Hematopoietic multipotent progenitor cell treated with erythropoietin and hydrocortisone succinate and interleukin-3 and kit ligand, for 15 days (in vitro differentiated cells): ENCODE data around the gene DAZ3.
"Not testable (repeated sequence)": the region's sequence is repeated elsewhere in the genome, so short reads cannot be mapped to it uniquely, and the experiment has no call there.

Experiments
- DNase-seq: peaks from one replicate; pipeline ENCODE4 v3.0.0-alpha.2; 2015; ENCODE audit warnings: low spot score

Gene DAZ3

DNA sequence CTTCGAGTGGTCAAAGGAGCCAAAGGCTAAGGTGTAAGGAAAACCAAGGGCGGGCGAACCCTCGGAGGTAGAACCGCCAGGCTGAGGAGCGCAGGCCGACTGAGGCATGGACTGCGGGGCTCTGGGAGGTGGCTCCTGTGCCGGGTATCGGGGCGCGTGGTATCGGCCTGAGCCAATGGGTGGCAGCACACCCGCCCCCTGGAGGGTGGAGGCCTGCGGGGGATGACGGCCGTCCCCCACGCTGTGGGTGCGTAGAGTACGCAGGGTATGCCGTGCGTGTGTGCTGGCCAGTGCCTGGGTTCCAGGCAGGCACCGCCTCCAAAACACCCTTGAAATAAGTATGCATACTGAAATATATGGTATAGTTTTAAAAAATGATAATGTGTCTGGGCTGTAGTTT, at the start of gene DAZ3:
Gene DAZ3 (minus strand): TSS at position 101 of the 400 bp plus-strand sequence. CDS start 208 bp downstream, outside the sequence.
- not testable (repeated sequence) for DNase-seq

- not testable (repeated sequence) for DNase-seq
Observed at GRCh38 chrY:24833619-24834018, 20.4 kb upstream of the DAZ3 start, which contains the start of gene DAZ4. Gene DAZ4, plus strand, starts transcription at chrY:24833919. Its CDS starts 208 bp downstream, at chrY:24834127.

DNA sequence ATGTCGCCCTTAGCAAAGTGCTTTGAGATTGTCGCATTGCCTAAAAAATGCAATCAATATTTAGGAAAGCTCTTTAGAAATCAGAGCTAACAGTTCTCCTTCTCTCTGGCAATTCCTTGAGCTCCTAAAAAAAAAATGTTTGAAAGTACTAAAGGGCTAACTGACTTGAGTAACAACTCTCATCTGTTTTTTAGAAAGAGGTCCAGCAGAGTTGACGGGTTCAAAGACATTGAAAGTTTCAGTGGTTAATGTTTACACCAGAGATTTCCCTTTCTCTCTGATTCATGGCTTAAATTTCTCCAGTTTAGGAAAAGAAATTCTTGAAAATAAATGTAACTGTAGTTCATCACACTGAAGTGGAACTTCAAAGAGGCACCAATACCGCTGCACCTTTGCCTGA, 11.9 kb upstream of the DAZ3 start:
- DNase-seq: not testable (repeated sequence)

- DNase-seq: not testable (repeated sequence)
Observed at GRCh38 chrY:24824184-24824879, 11.1 kb upstream of the DAZ3 start.

DNA sequence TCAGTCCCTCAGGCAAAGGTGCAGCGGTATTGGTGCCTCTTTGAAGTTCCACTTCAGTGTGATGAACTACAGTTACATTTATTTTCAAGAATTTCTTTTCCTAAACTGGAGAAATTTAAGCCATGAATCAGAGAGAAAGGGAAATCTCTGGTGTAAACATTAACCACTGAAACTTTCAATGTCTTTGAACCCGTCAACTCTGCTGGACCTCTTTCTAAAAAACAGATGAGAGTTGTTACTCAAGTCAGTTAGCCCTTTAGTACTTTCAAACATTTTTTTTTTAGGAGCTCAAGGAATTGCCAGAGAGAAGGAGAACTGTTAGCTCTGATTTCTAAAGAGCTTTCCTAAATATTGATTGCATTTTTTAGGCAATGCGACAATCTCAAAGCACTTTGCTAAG, 8.6 kb upstream of the DAZ3 start:
- not testable (repeated sequence) for DNase-seq
